Endothelial cell of umbilical vein (primary cell): ENCODE results near the gene DIAPH2. TPM values are rescaled to one million over a fixed set of nuclear protein-coding genes. Genes with fewer than 3 reads are reported as not detected.

ENCODE experiments used
- BruUV-seq: library from RNA; stranded (reverse); fragments of 400-500 nt; replicated peaks from 2 replicates; lab custom pipeline; 2021; lab: Mats Ljungman, UMichigan
- CTCF ChIA-PET: fragments of 300-600, 350-600 bp; sonication (Branson Sonifier 250); formaldehyde crosslinking; loops from one replicate; lab custom pipeline; 2021; ENCODE audit warnings: antibody characterized with exemption, inconsistent platforms; lab: Charles Lee
- POLR2A ChIA-PET: fragments of 300-600, 350-600 bp; sonication (Branson Sonifier 250); formaldehyde crosslinking; loops from one replicate; lab custom pipeline; 2021; ENCODE audit warnings: antibody characterized with exemption, inconsistent platforms; lab: Charles Lee
- DNase-seq: peaks from one replicate; pipeline ENCODE4 v3.0.0-alpha.2; 2011; ENCODE audit warnings: low read depth, low spot score
- FAIRE-seq: peaks from 2 replicates; lab custom pipeline; 2011; peaks lifted over from hg19 to GRCh38; lab: Jason Lieb, UNC
- H2AFZ ChIP-seq: 2 replicates; pipeline ENCODE4 v1.6.0; 2012; ENCODE audit warnings: low read depth, low read length, control low read depth, inconsistent platforms
- H3K27ac ChIP-seq: 2 replicates; pipeline ENCODE4 v1.5.1; 2011; ENCODE audit warnings: low read depth, mild to moderate bottlenecking, control low read depth, low read length, moderate library complexity; ENCODE audit not compliant: insufficient read depth
- H3K27me3 ChIP-seq, 2 experiments: 2 replicates each; pipeline versions ENCODE4 v1.6.0 to v1.6.1; 2011; ENCODE audit warnings: low read length in 2 of 2, mixed read lengths in 1 of 2; ENCODE audit not compliant: control insufficient read depth in 2 of 2, insufficient read depth in 2 of 2
- H3K36me3 ChIP-seq, 2 experiments: 2 replicates in 1 of 2; 3 replicates in 1 of 2; pipeline ENCODE4 v1.5.1; 2011; ENCODE audit warnings: low read length in 2 of 2, mild to moderate bottlenecking in 1 of 2, moderate library complexity in 1 of 2; ENCODE audit not compliant: control insufficient read depth in 2 of 2, insufficient read depth in 2 of 2; ENCODE audit errors: extremely low read depth in 1 of 2
- H3K4me1 ChIP-seq: 3 replicates; pipeline ENCODE4 v1.5.1; 2011; ENCODE audit warnings: mild to moderate bottlenecking, low read length; ENCODE audit not compliant: control insufficient read depth, insufficient read depth; ENCODE audit errors: extremely low read depth
- H3K4me2 ChIP-seq: 2 replicates; pipeline ENCODE4 v1.6.1; 2011; ENCODE audit warnings: low read length, control low read depth, mixed read lengths; ENCODE audit not compliant: insufficient read depth
- H3K4me3 ChIP-seq, 3 experiments: fragments of 200-600 bp in 1 of 3; sonication (generic), shearing (Covaris generic) in 1 of 3; replicated peaks in 1 of 3; 2 replicates each; pipeline ENCODE4 v1.5.1; 2011 to 2016; ENCODE audit warnings: control low read depth in 3 of 3, low read length in 3 of 3, mild to moderate bottlenecking in 2 of 3, inconsistent platforms in 1 of 3, low read depth in 1 of 3, moderate library complexity in 1 of 3; ENCODE audit not compliant: insufficient read depth in 1 of 3
- H3K79me2 ChIP-seq: 2 replicates; pipeline ENCODE4 v1.6.0; 2012; ENCODE audit warnings: low read length, inconsistent platforms; ENCODE audit not compliant: control insufficient read depth, insufficient read depth
- H3K9ac ChIP-seq: replicated peaks from 2 replicates; pipeline ENCODE3; 2011; ENCODE audit warnings: low read length, control low read depth; ENCODE audit not compliant: insufficient read depth; ENCODE audit errors: extremely low read depth
- H3K9me1 ChIP-seq: replicated peaks from 3 replicates; pipeline ENCODE4 v1.6.0; 2011; ENCODE audit warnings: mild to moderate bottlenecking, low read length; ENCODE audit not compliant: control insufficient read depth, insufficient read depth; ENCODE audit errors: extremely low read depth
- H3K9me3 ChIP-seq: replicated peaks from 2 replicates; pipeline ENCODE4 v1.5.1; 2012; ENCODE audit warnings: low read length, inconsistent platforms; ENCODE audit not compliant: control insufficient read depth, insufficient read depth
- H4K20me1 ChIP-seq: replicated peaks from 2 replicates; pipeline ENCODE3; 2011; ENCODE audit warnings: mild to moderate bottlenecking, low read length; ENCODE audit not compliant: control insufficient read depth, insufficient read depth; ENCODE audit errors: extremely low read depth
- CTCF ChIP-seq, 2 donors: IDR thresholded peaks; 1 replicate in 1 of 2; 2 replicates in 1 of 2; pipeline ENCODE4 v1.5.1; 2011; ENCODE audit warnings: low read length in 2 of 2, mild to moderate bottlenecking in 2 of 2, moderate library complexity in 2 of 2, control low read depth in 1 of 2, inconsistent platforms in 1 of 2, low read depth in 1 of 2; ENCODE audit not compliant: insufficient read depth in 1 of 2; ENCODE audit errors: extremely low read depth in 1 of 2
- EZH2 ChIP-seq: IDR thresholded peaks from 2 replicates; pipeline ENCODE4 v1.6.1; 2012; ENCODE audit warnings: borderline replicate concordance, low read depth, mild to moderate bottlenecking, moderate library complexity, low read length, inconsistent platforms; ENCODE audit not compliant: severe bottlenecking
- FOS ChIP-seq: IDR thresholded peaks from 2 replicates; pipeline ENCODE4 v1.6.1; 2011; ENCODE audit warnings: mild to moderate bottlenecking, low read length, moderate library complexity, borderline replicate concordance; ENCODE audit not compliant: insufficient read depth
- GATA2 ChIP-seq: IDR thresholded peaks from 2 replicates; pipeline ENCODE4 v1.7.0; 2011; ENCODE audit warnings: low read depth, mild to moderate bottlenecking, moderate library complexity, mixed read lengths, low read length; ENCODE audit not compliant: insufficient read length, insufficient read depth
- JUN ChIP-seq: IDR thresholded peaks from 2 replicates; pipeline ENCODE4 v1.6.1; 2011; ENCODE audit warnings: borderline replicate concordance, low read depth; ENCODE audit not compliant: insufficient read length, insufficient read depth
- MAX ChIP-seq: IDR thresholded peaks from 2 replicates; pipeline ENCODE4 v1.6.1; 2011; ENCODE audit not compliant: insufficient read depth, insufficient read length
- MYC ChIP-seq: IDR thresholded peaks from one replicate; pipeline ENCODE4 v1.6.1; 2011; ENCODE audit warnings: mild to moderate bottlenecking, low read depth, low read length
- POLR2A ChIP-seq: IDR thresholded peaks from 2 replicates; pipeline ENCODE4 v1.6.1; 2012; ENCODE audit warnings: low read depth, mild to moderate bottlenecking, control low read depth, low read length
- POLR2AphosphoS5 ChIP-seq: IDR thresholded peaks from 2 replicates; pipeline ENCODE4 v1.6.1; 2012; ENCODE audit warnings: low read depth, mild to moderate bottlenecking, control low read depth, low read length, moderate library complexity; ENCODE audit not compliant: insufficient read depth
- dilution Hi-C: fragments of 300-500 bp; cut with MboI; formaldehyde crosslinking; loops from one replicate; pipeline ENCODE4 v1.15.0; 2019; ENCODE audit warnings: low sequenced_read_pairs; ENCODE audit not compliant: extremely low pct_ligation_motif_present
- intact Hi-C: fragments of 100-400 bp; cut with micrococcal nuclease; formaldehyde crosslinking; loops from one replicate; pipeline ENCODE4 v1.10.0; 2022
- polyA plus RNA-seq, 4 experiments: library from polyadenylated mRNA; depleted of rRNA in 3 of 4; stranded (reverse) in 3 of 4; unstranded in 1 of 4; fragments of >200 nt; gene quantifications; 2 replicates each; pipeline versions ENCODE4 v1.2.1 to v1.2.3, GENCODE V29; 2011 to 2012; ENCODE audit warnings: missing spikeins in 1 of 4
- total RNA-seq: library from RNA; stranded (reverse); gene quantifications from 2 replicates; pipeline ENCODE4 v1.2.3, GENCODE V29; 2021

Gene DIAPH2
- total and polyA plus RNA-seq, 2 donors (not counting 3 experiments of a cell fraction or from before 2014, with no cell fraction given), result 3.0 to 30.0 TPM

GRCh38 chrX:96918864-96919263 lies 234.2 kb downstream of the DIAPH2 start:
- Histone ChIP-seq H2AFZ (no peak overlapping the region), H3K4me1 (peaks cover 8% of the 10 kb centered on the region), H4K20me1 (no peaks in the 10 kb centered on the region), H3K9me3 (no peaks in the 10 kb centered on the region), H3K36me3 (no peaks in the 10 kb centered on the region), H3K4me2 (no peak overlapping the region), H3K9ac (no peak overlapping the region), H3K79me2 (peaks cover 2% of the 10 kb centered on the region), H3K27me3 (no peaks in the 10 kb centered on the region), H3K27ac (no peak overlapping the region), H3K4me3 (no peak overlapping the region), H3K9me1 (no peaks in the 10 kb centered on the region)
- DNase-seq (no peak), FAIRE-seq (no peak)
- dilution Hi-C loops (no loop called here), intact Hi-C loops (no loop called here)
- ChIA-PET POLR2A (no interaction called here), CTCF (no interaction called here)
- TF ChIP-seq JUN, result no peak
- TF ChIP-seq POLR2A, result no peak
- TF ChIP-seq GATA2, result no peak
- no peak for TF ChIP-seq CTCF (IDR thresholded peaks at IDR 0.05; ENCODE audit: extremely low read depth in 1 of 2, insufficient read depth in 1 of 2, low read depth in 1 of 2, low read length in 2 of 2)
- no peak for TF ChIP-seq EZH2
- no peak for TF ChIP-seq FOS
- no peak for TF ChIP-seq MAX
- TF ChIP-seq POLR2AphosphoS5, result no peak
- TF ChIP-seq MYC, result no peak
- BruUV-seq, result no TSS peak
